Liver (tissue), 9 donors: ENCODE measurements around the gene RABAC1. TPM values are rescaled to one million over a fixed set of nuclear protein-coding genes. Genes with fewer than 3 reads are reported as not detected.

Experiments
- DNase-seq: peaks from one replicate; pipeline ENCODE4 v3.0.0-alpha.2; 2017; ENCODE audit warnings: low spot score
- H3K27ac ChIP-seq, 2 donors: one replicate each; pipeline ENCODE4 v1.7.0; 2013; ENCODE audit warnings: inconsistent platforms in 2 of 2, low read length in 2 of 2, control low read depth in 1 of 2, low read depth in 1 of 2, mild to moderate bottlenecking in 1 of 2
- H3K27me3 ChIP-seq, 4 donors: one replicate each; pipeline versions ENCODE4 v1.6.1 to v1.7.0; 2013; ENCODE audit warnings: low read length in 3 of 4, inconsistent platforms in 1 of 4, mild to moderate bottlenecking in 1 of 4, moderate library complexity in 1 of 4; ENCODE audit not compliant: control insufficient read depth in 4 of 4, insufficient read depth in 4 of 4
- H3K36me3 ChIP-seq, 4 donors: one replicate each; pipeline versions ENCODE4 v1.6.1 to v1.7.0; 2013; ENCODE audit warnings: low read length in 3 of 4, mild to moderate bottlenecking in 3 of 4, low read depth in 1 of 4, moderate library complexity in 1 of 4; ENCODE audit not compliant: control insufficient read depth in 4 of 4, insufficient read depth in 3 of 4
- H3K4me1 ChIP-seq, 4 donors: one replicate each; pipeline versions ENCODE4 v1.6.1 to v1.7.0; 2013; ENCODE audit warnings: low read length in 3 of 4, mild to moderate bottlenecking in 3 of 4, moderate library complexity in 1 of 4; ENCODE audit not compliant: control insufficient read depth in 4 of 4, insufficient read depth in 4 of 4
- H3K4me3 ChIP-seq, 3 donors: one replicate each; pipeline versions ENCODE4 v1.6.1 to v1.7.0; 2013; ENCODE audit warnings: low read length in 3 of 3, control low read depth in 1 of 3, low read depth in 1 of 3, mild to moderate bottlenecking in 1 of 3
- H3K9ac ChIP-seq, 2 donors: one replicate each; pipeline ENCODE4 v1.7.0; 2013; ENCODE audit warnings: low read length in 2 of 2, mild to moderate bottlenecking in 2 of 2, moderate library complexity in 2 of 2, control low read depth in 1 of 2, low read depth in 1 of 2
- H3K9me3 ChIP-seq, 4 donors: one replicate each; pipeline versions ENCODE4 v1.6.1 to v1.7.0; 2013; ENCODE audit warnings: low read length in 3 of 4; ENCODE audit not compliant: control insufficient read depth in 4 of 4
- ATF3 ChIP-seq: IDR thresholded peaks from 2 replicates; pipeline ENCODE4 v1.6.1; 2016; ENCODE audit warnings: antibody characterized with exemption
- EGR1 ChIP-seq, 2 donors: IDR thresholded peaks; 2 replicates each; pipeline ENCODE4 v1.6.1; 2016 to 2018; ENCODE audit warnings: antibody characterized with exemption in 2 of 2, low read depth in 2 of 2
- FOXA1 ChIP-seq: IDR thresholded peaks from 2 replicates; pipeline ENCODE4 v1.6.1; 2016; ENCODE audit warnings: antibody characterized with exemption
- FOXA2 ChIP-seq: IDR thresholded peaks from 2 replicates; pipeline ENCODE4 v1.6.1; 2016; ENCODE audit warnings: antibody characterized with exemption
- GABPA ChIP-seq, 2 donors: IDR thresholded peaks in 1 of 2; conservative IDR thresholded peaks in 1 of 2; 2 replicates each; pipeline ENCODE4 v1.6.1; 2016; ENCODE audit warnings: antibody characterized with exemption in 2 of 2, mild to moderate bottlenecking in 1 of 2, moderate library complexity in 1 of 2
- HNF4A ChIP-seq, 2 donors: conservative IDR thresholded peaks; 2 replicates each; pipeline ENCODE4 v1.6.1; 2016; ENCODE audit warnings: antibody characterized with exemption in 2 of 2, mild to moderate bottlenecking in 2 of 2
- HNF4G ChIP-seq: IDR thresholded peaks from 2 replicates; pipeline ENCODE4 v1.6.1; 2016; ENCODE audit warnings: antibody characterized with exemption
- JUND ChIP-seq, 2 donors: IDR thresholded peaks; 2 replicates each; pipeline ENCODE4 v1.6.1; 2016; ENCODE audit warnings: antibody characterized with exemption in 2 of 2
- MAX ChIP-seq: IDR thresholded peaks from 2 replicates; pipeline ENCODE4 v1.6.1; 2016; ENCODE audit warnings: antibody characterized with exemption
- NR2F2 ChIP-seq: IDR thresholded peaks from 2 replicates; pipeline ENCODE4 v1.6.1; 2016; ENCODE audit warnings: antibody characterized with exemption
- RAD21 ChIP-seq, 2 donors: IDR thresholded peaks; 2 replicates each; pipeline ENCODE4 v1.6.1; 2016; ENCODE audit warnings: antibody characterized with exemption in 2 of 2, mild to moderate bottlenecking in 2 of 2
- REST ChIP-seq: IDR thresholded peaks from 2 replicates; pipeline ENCODE4 v1.6.1; 2016; ENCODE audit warnings: antibody characterized with exemption, mild to moderate bottlenecking
- RXRA ChIP-seq, 2 donors: IDR thresholded peaks; 2 replicates each; pipeline ENCODE4 v1.6.1; 2017 to 2018; ENCODE audit warnings: antibody characterized with exemption in 2 of 2, mild to moderate bottlenecking in 1 of 2
- SP1 ChIP-seq: IDR thresholded peaks from 2 replicates; pipeline ENCODE4 v1.6.1; 2018; ENCODE audit warnings: antibody characterized with exemption, mild to moderate bottlenecking
- TAF1 ChIP-seq: conservative IDR thresholded peaks from 2 replicates; pipeline ENCODE4 v1.6.1; 2016; ENCODE audit warnings: antibody characterized with exemption, mild to moderate bottlenecking
- YY1 ChIP-seq: IDR thresholded peaks from 2 replicates; pipeline ENCODE4 v1.6.1; 2016; ENCODE audit warnings: antibody characterized with exemption, mild to moderate bottlenecking
- ZBTB33 ChIP-seq: IDR thresholded peaks from 2 replicates; pipeline ENCODE4 v1.6.1; 2016; ENCODE audit warnings: antibody characterized with exemption
- WGBS: extraction: QIAGEN DNeasy Blood & Tissue Kit; methylation state at CpG from one replicate; pipeline ENCODE4 v1.1.7; 2013; 5-methylcytosine and 5-hydroxymethylcytosine counted together
- polyA plus RNA-seq, 2 donors: library from polyadenylated mRNA; stranded (reverse) in 1 of 2; unstranded in 1 of 2; fragments of 200-250 nt in 1 of 2; fragments of >200 nt in 1 of 2; fragmentation: Nextera tagmentation in 1 of 2; extraction: Ambion mirVana in 1 of 2; gene quantifications; one replicate each; pipeline versions ENCODE4 v1.2.1 to v1.2.3, GENCODE V29; 2013 to 2015
- total RNA-seq, 2 donors: library from RNA; depleted of rRNA; stranded (reverse); fragments of >200 nt; gene quantifications; one replicate each; pipeline ENCODE4 v1.2.3, GENCODE V29; 2014
- donor health status: healthy.
- donor health status: healthy.
- donor health status: healthy.
- donor health status: healthy.
- donor health status: healthy.

The RABAC1 gene
- total and polyA plus RNA-seq, 4 donors = 43.2 to 161 (median 99.3) TPM

- H3K4me1 ChIP-seq = peaks cover 0 to 5% (median 0%) of the 10 kb centered on the region in 4 donors
- H3K9ac ChIP-seq = no peak overlapping the region
- peaks cover 8 to 25% (median 12%) of the 10 kb centered on the region in 4 donors for H3K27me3 ChIP-seq
- H3K36me3 ChIP-seq = no peaks in the 10 kb centered on the region
- no peaks in the 10 kb centered on the region for H3K9me3 ChIP-seq
- no peak for DNase-seq
- WGBS = 10% methylated on average over 55 of the region's 55 CpGs
- no peak overlapping the region for H3K4me3 ChIP-seq
- TF ChIP-seq ZBTB33 (no peak), NR2F2 (no peak), GABPA (IDR thresholded peaks at IDR 0.05 in 1 of 2, conservative IDR thresholded peaks at IDR 0.05 in 1 of 2) (no peak), TAF1 (no peak), REST (no peak), ATF3 (no peak), HNF4A (conservative IDR thresholded peaks at IDR 0.05) (no peak), JUND (IDR thresholded peaks at IDR 0.05) (no peak), YY1 (no peak), FOXA1 (no peak), RXRA (IDR thresholded peaks at IDR 0.05) (no peak), RAD21 (IDR thresholded peaks at IDR 0.05) (no peak)
- no peak overlapping the region for H3K27ac ChIP-seq
Observed at GRCh38 chr19:41999071-41999877, 40.2 kb upstream of the RABAC1 start.

- H3K27ac ChIP-seq = no peak overlapping the region
- peaks cover 0 to 6% (median 3%) of the 10 kb centered on the region in 4 donors for H3K4me1 ChIP-seq
- WGBS = 5% methylated on average over 64 of the region's 64 CpGs
- peaks cover 8 to 25% (median 12%) of the 10 kb centered on the region in 4 donors for H3K27me3 ChIP-seq
- DNase-seq = no peak
- H3K36me3 ChIP-seq = no peaks in the 10 kb centered on the region
- H3K9ac ChIP-seq = no peak overlapping the region
- H3K4me3 ChIP-seq = no peak overlapping the region
- H3K9me3 ChIP-seq = no peaks in the 10 kb centered on the region
- TF ChIP-seq REST = no peak
- TF ChIP-seq HNF4A (conservative IDR thresholded peaks at IDR 0.05) = no peak
- TF ChIP-seq FOXA2 = no peak
- TF ChIP-seq SP1 = no peak
- no peak for TF ChIP-seq RAD21 (IDR thresholded peaks at IDR 0.05)
- no peak for TF ChIP-seq ZBTB33
- TF ChIP-seq JUND (IDR thresholded peaks at IDR 0.05) = no peak
- no peak for TF ChIP-seq RXRA (IDR thresholded peaks at IDR 0.05)
- no peak for TF ChIP-seq TAF1
- no peak for TF ChIP-seq HNF4G
- TF ChIP-seq FOXA1 = no peak
- TF ChIP-seq EGR1 (IDR thresholded peaks at IDR 0.05; ENCODE audit: low read depth in 2 of 2) = no peak
- no peak for TF ChIP-seq MAX
Observed at GRCh38 chr19:41998246-41999020, 39.3 kb upstream of the RABAC1 start.
